HAP-1 (cell line): ENCODE measurements around the gene CPSF2.
"Not testable (repeated sequence)": the region's sequence is repeated elsewhere in the genome, so short reads cannot be mapped to it uniquely, and the experiment has no call there.

Experiments
- DNase-seq, 2 experiments: peaks; one replicate each; pipeline ENCODE4 v3.0.0-alpha.2; 2016 to 2020; ENCODE audit warnings: low spot score in 2 of 2
- H3K27me3 ChIP-seq: fragments of 250-450 bp; sonication (Bioruptor Pico); 2 replicates; pipeline ENCODE4 v1.5.1; 2020; ENCODE audit warnings: low read depth, mild to moderate bottlenecking, moderate library complexity
- H3K36me3 ChIP-seq: fragments of 250-450 bp; sonication (Bioruptor Pico); replicated peaks from 2 replicates; pipeline ENCODE4 v1.5.1; 2020; ENCODE audit warnings: mild to moderate bottlenecking
- H3K4me1 ChIP-seq: fragments of 250-450 bp; sonication (Bioruptor Pico); 2 replicates; pipeline ENCODE4 v1.5.1; 2020; ENCODE audit warnings: mild to moderate bottlenecking
- H3K4me3 ChIP-seq: fragments of 250-450 bp; sonication (Bioruptor Pico); 2 replicates; pipeline ENCODE4 v1.5.1; 2020; ENCODE audit warnings: mild to moderate bottlenecking, moderate library complexity
- H3K9me3 ChIP-seq: fragments of 250-450 bp; sonication (Bioruptor Pico); 2 replicates; pipeline ENCODE4 v1.5.1; 2020; ENCODE audit warnings: mild to moderate bottlenecking, moderate library complexity
- in situ Hi-C: fragments of 300-500 bp; cut with MboI; formaldehyde crosslinking; loops from 3 replicates; pipeline ENCODE4 v1.14.3; 2020; ENCODE audit warnings: low sequenced_read_pairs, inconsistent platforms, mixed read lengths

The CPSF2 gene

DNA sequence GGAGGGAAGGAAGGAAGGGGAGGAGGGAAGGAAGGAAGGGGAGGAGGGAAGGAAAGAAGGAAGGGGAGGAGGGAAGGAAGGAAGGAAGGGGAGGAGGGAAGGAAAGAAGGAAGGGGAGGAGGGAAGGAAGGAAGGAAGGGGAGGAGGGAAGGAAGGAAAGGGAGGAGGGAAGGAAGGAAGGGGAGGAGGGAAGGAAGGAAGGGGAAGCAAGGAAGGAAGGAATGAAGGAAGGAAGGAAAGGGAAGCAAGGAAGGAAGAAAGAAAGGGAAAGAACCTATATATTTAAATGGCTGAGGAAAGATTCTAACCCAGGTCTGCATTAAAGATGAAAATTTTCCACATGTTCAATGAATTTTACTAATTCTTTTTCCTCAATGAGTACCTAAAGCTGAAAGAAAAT is 57.4 kb downstream of the CPSF2 start:
- H3K9me3 ChIP-seq, H3K4me3 ChIP-seq, DNase-seq, H3K27me3 ChIP-seq, in situ Hi-C loops, H3K36me3 ChIP-seq: not testable (repeated sequence)
- H3K4me1 ChIP-seq = peaks cover 16% of the 10 kb centered on the region

DNA sequence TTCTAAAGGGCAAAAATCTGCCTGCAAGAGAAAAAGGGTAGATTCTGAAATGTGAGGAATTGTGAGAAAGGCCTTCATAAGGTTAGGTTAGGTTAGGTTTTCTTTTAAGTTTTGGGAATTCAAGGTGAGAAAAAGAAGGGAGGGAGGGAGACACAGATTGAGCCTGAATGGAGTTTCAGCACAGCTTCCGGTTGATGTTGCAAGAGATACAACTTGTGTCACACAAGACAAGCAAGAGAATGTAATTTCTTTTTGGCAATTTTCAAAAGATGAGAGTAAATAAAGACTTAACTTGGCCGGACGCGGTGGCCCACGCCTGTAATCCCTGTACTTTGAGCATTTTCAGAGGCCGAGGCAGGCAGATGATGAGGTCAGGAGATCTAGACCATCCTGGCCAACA is 63.8 kb downstream of the CPSF2 start:
- Histone ChIP-seq H3K4me3 (no peak overlapping the region), H3K9me3 (no peaks in the 10 kb centered on the region), H3K36me3 (no peaks in the 10 kb centered on the region), H3K27me3 (no peaks in the 10 kb centered on the region), H3K4me1 (peaks cover 5% of the 10 kb centered on the region; the same call in 1 of the 2 replicates)
- no peak for DNase-seq
- in situ Hi-C loops = no loop called here

DNA sequence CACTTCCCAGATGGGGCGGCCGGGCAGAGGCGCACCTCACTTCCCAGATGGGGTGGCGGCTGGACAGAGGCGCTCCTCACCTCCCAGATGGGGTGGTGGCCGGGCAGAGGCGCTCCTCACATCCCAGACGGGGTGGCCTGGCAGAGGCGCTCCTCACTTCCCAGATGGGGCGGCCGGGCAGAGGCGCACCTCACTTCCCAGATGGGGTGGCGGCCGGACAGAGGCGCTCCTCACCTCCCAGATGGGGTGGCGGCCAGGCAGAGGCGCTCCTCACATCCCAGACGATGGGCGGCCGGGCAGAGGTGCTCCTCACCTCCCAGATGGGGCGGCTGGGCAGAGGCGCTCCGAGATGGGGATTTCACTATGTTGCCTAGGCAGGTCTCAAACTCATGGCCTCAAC is 65.8 kb downstream of the CPSF2 start:
- H3K36me3 ChIP-seq, in situ Hi-C loops, DNase-seq, H3K9me3 ChIP-seq, H3K4me3 ChIP-seq, H3K4me1 ChIP-seq, H3K27me3 ChIP-seq: not testable (repeated sequence)

DNA sequence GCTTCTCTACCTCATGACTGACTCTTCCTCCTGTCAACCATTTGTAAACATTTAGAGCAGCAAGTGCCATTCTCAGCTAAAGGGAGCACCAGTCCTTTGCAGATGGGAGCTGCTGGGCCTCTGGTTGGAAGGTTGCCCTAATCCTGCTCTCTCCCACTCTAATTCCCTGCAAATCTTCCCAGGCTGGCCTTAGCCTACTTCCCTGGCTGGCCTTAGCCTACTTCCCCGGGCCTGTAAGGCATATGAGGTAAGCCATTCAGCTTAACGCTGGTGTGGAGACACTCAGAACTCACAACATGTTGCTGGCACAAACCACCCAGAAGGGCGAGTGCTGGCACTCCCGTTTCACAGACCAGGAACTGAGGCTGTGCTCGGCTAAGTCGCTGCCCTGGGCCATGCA is 69.0 kb downstream of the CPSF2 start:
- DNase-seq = no peak
- Histone ChIP-seq H3K36me3 (no peaks in the 10 kb centered on the region), H3K9me3 (no peaks in the 10 kb centered on the region), H3K4me3 (no peak overlapping the region), H3K27me3 (no peaks in the 10 kb centered on the region), H3K4me1 (no peaks in the 10 kb centered on the region)
- in situ Hi-C loops = no loop called here

DNA sequence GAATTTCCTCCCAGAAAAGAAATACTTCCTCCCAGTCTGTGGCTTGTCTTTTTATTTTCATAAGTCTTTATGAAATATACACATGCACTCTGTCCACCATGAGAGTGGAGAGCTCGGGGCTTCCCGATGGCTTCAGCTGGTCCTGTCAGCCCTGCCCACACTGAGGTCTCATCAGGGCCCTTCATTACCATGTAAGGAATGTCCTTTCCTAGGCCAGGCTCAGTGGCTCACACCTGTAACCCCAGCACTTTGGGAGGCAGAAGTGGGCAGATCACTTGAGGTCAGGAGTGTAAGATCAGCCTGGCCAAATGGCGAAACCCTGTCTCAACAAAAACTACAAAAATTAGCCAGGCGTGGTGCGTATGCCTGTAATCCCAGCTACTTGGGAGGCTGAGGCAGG is 77.0 kb downstream of the CPSF2 start:
- no peak for DNase-seq
- H3K36me3 ChIP-seq = no peaks in the 10 kb centered on the region
- 0 out of 2 replicates have a peak, but pooled peaks cover 2% of the 10 kb centered on the region for H3K27me3 ChIP-seq
- in situ Hi-C loops = no loop called here
- H3K4me3 ChIP-seq = no peak overlapping the region
- no peaks in the 10 kb centered on the region for H3K9me3 ChIP-seq
- H3K4me1 ChIP-seq = no peaks in the 10 kb centered on the region

DNA sequence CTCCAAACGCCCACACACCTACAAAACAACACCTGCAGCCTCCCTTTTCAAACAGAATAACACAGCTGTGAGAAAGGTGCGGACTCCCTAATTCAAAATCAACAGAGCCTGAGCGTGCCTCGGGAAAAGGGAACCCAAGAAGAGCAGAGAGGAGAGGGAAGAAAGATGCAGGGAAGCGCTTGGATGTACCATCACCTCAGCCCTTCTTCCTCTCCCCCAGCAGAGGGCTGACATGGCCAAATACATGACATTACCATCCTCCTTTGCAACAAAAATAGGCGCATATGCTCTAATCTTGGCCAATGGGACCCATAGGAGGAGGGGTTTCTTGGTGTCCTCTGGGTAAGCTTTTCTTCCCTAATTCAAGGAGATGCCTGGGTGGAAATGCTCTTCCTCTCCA is 78.0 kb downstream of the CPSF2 start:
- H3K9me3 ChIP-seq = no peaks in the 10 kb centered on the region
- DNase-seq = no peak
- H3K4me1 ChIP-seq = no peaks in the 10 kb centered on the region
- in situ Hi-C loops = no loop called here
- no peaks in the 10 kb centered on the region for H3K36me3 ChIP-seq
- 0 out of 2 replicates have a peak, but pooled peaks cover 2% of the 10 kb centered on the region for H3K27me3 ChIP-seq
- H3K4me3 ChIP-seq = no peak overlapping the region

DNA sequence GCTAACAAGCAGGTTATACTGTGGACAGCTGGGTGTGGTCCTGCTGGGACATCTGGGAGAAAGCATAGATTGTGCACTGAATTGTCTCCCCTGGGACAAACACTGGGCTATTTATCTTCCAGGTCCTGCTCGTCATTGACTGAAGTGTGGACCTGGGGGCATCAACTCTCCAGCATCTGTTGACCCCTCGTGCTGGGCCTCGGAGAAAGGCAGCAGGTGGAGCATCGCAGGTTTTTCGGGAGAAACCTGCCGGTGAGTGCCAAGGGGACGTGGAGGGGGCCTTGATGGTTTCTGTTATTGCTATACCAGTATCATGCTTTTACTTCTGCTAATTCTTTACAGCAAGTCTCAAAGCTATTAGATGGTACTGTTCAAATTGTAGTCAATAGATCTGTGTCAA is 81.3 kb downstream of the CPSF2 start:
- no peaks in the 10 kb centered on the region for H3K4me1 ChIP-seq
- H3K27me3 ChIP-seq = 0 out of 2 replicates have a peak, but pooled peaks cover 2% of the 10 kb centered on the region
- H3K9me3 ChIP-seq = no peaks in the 10 kb centered on the region
- H3K4me3 ChIP-seq = no peak overlapping the region
- in situ Hi-C loops = no loop called here
- no peaks in the 10 kb centered on the region for H3K36me3 ChIP-seq
- no peak for DNase-seq

DNA sequence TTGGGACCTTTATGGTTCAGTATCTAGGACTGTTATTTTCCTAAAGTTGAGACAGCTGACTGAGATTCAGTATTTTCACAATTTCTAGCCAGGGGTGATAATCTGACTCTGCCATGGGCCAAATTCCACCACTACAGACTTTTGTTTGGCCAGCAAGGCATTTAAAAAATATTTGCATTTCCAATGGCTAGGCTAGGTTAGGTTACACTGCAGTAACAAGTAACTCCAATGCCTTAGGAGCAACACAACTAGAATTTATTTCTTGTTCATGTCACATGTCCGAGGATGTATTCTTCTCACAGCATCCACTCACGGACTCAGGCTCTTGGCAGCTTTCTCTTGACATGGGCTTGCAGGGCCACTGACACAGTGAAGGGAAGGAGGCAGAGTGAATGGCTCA is 83.0 kb downstream of the CPSF2 start:
- DNase-seq = no peak
- H3K36me3 ChIP-seq = no peaks in the 10 kb centered on the region
- 0 out of 2 replicates have a peak, but pooled peaks cover 2% of the 10 kb centered on the region for H3K27me3 ChIP-seq
- H3K9me3 ChIP-seq = no peaks in the 10 kb centered on the region
- in situ Hi-C loops = no loop called here
- no peak overlapping the region for H3K4me3 ChIP-seq
- no peaks in the 10 kb centered on the region for H3K4me1 ChIP-seq

DNA sequence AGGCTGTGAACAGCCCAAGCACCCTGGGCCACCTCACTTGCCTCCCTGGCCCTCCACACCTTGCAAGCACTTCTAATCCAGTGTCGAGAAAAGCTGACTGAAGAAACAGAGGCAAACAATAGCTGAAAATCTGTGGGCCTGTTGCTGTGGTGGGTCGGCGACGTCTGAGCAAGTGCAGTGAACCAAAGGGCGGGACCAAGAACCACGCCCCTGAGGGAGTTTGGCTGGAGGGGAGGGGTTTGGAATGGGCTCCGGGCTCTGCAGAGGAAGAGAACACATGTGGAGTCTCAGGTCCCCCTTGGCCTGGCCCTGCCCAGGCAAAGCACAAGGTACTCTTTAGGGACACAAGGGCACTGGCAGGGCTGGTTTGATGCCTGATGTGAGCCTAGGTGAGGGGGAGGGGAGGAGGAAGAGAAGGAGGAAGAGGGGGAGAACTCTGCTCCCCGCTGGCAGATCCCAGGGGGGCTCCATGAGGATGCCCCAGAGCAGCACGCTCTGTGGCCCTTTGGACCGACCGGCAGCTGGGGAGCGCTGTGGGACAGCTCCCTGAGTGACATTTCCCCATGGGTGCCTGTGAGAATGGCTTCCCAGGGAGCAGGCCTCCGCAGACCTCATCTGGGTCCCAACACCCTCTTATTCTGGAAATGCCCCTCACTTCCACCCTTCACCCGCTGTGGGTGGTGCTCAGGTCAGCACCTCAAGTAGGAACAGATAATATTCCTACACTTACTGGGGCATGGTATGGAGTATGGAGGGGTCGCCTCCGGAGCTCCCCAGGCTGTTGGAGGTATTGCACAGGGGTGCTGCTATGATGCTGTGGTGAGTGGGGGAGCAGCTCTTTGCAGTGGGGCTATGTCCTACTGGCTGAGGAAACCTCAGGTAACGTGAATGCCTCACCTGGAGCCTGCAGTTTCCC is 85.5 kb downstream of the CPSF2 start:
- no peak overlapping the region for H3K4me3 ChIP-seq
- no peaks in the 10 kb centered on the region for H3K4me1 ChIP-seq
- no peaks in the 10 kb centered on the region for H3K27me3 ChIP-seq
- in situ Hi-C loops = no loop called here
- no peaks in the 10 kb centered on the region for H3K36me3 ChIP-seq
- peak in 1 of 2 experiments; percentile 57 for DNase-seq
- H3K9me3 ChIP-seq = no peaks in the 10 kb centered on the region

DNA sequence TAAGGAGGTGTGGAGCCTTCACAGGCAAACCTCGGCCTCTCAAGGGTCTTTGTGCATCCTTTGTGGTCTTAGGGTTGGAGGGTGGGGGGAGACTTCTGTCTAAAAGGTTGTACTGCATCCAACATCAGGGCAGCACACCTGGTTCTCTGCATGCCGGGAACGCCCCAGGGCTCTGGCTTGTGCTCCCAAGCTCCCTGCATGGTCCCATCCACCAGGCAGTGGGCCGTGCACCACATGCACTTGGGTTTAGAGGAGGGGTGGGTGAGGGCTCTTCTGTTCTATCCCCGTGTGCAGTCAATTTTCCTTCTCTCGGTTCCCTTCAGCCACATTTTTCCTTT is 86.1 kb downstream of the CPSF2 start:
- no peaks in the 10 kb centered on the region for H3K27me3 ChIP-seq
- in situ Hi-C loops = no loop called here
- no peaks in the 10 kb centered on the region for H3K9me3 ChIP-seq
- no peaks in the 10 kb centered on the region for H3K36me3 ChIP-seq
- no peaks in the 10 kb centered on the region for H3K4me1 ChIP-seq
- H3K4me3 ChIP-seq = no peak overlapping the region
- no peak for DNase-seq

DNA sequence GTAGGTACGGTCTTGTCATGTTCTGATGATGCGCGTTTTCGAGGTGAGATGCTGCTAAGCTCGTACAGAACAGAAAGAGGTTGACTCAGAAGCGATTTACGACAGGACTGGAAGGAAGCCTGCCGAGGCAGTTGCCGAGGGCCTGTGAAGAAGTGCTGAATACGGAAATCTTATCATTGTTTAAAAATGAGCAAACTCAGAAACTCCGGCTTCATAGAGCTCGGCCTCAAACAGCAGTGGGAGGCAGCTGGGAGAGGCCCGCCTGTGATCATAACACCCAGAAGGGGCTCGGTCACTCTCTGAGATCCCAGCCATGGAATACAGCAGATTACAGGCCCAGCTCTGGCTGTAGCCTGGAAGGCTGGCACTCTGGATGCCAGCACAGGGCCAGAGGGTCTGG is 87.4 kb downstream of the CPSF2 start:
- no peak for DNase-seq
- no peaks in the 10 kb centered on the region for H3K27me3 ChIP-seq
- in situ Hi-C loops = no loop called here
- no peak overlapping the region for H3K4me3 ChIP-seq
- H3K4me1 ChIP-seq = no peaks in the 10 kb centered on the region
- H3K36me3 ChIP-seq = no peaks in the 10 kb centered on the region
- no peaks in the 10 kb centered on the region for H3K9me3 ChIP-seq

DNA sequence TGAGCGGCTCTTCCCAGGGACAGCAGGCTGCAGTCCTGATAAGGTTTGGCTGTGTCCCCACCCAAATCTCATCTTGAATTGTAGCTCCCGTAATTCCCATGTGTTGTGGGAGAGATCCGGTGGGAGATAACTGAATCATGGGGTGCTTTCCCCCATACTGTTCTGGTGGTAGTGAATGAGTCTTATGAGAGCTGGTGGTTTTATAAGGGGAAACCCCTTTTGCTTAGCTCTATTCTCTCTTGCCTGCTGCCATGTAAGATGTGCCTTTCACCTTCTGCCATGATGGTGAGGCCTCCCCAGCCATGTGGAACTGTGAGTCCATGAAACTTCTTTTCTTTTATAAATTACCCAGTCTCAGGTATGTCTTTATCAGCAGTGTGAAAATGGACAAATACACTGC is 91.4 kb downstream of the CPSF2 start:
- H3K27me3 ChIP-seq, H3K9me3 ChIP-seq, in situ Hi-C loops, DNase-seq, H3K4me3 ChIP-seq, H3K36me3 ChIP-seq, H3K4me1 ChIP-seq: not testable (repeated sequence)

DNA sequence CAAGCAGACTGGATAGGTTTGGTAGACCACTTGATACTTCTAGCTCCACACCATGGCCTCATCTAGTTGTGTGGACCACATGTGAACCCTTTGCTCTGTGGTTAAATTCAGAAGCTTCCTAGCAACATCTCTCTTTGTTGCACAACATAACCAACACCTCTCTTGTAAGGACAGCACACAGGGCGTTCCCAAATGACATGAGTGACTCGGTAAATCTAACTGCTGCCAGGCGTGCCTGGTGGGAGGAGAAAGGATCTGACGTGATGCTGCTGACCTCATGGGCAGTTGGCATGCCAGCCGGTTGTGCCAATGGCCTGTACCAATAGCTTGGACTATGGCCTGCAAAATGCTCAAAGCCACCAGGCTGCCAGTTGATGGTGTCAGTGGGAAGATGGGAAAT is 93.8 kb downstream of the CPSF2 start:
- Histone ChIP-seq H3K4me1 (no peaks in the 10 kb centered on the region), H3K27me3 (peaks cover 6% of the 10 kb centered on the region; the same call in 1 of the 2 replicates), H3K9me3 (no peaks in the 10 kb centered on the region), H3K4me3 (no peak overlapping the region), H3K36me3 (no peaks in the 10 kb centered on the region)
- no peak for DNase-seq
- in situ Hi-C loops = no loop called here

DNA sequence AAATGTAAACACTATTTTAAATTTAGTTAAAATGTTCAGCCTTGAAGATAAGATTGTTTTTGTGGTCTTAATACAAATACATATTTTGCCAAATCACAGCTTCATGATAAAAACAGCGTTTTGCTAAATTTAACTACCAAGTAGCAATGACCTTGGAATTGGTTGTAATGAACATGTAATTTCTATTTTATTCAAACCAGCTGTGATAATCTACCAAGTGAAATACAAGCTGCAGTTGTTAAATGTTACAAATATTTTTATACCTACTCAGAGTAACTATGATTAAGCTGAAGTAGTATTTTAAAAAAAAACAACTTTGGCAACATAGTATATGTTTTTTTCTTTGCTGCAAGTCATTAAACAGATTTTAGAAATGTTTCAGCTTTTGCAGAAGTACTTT is 96.2 kb downstream of the CPSF2 start:
- Histone ChIP-seq H3K4me1 (no peaks in the 10 kb centered on the region), H3K36me3 (no peaks in the 10 kb centered on the region), H3K9me3 (no peaks in the 10 kb centered on the region), H3K27me3 (peaks cover 6% of the 10 kb centered on the region; the same call in 1 of the 2 replicates), H3K4me3 (no peak overlapping the region)
- no peak for DNase-seq
- in situ Hi-C loops = no loop called here
